H9 (cell line): ENCODE data around the gene ROBO4. TPM values are rescaled to one million over a fixed set of nuclear protein-coding genes. Genes with fewer than 3 reads are reported as not detected.

Experiments
- DNase-seq: peaks from one replicate; pipeline ENCODE4 v3.0.0-alpha.2; 2017
- H2AFZ ChIP-seq: one replicate; pipeline ENCODE4 v1.6.1; 2013; ENCODE audit warnings: mild to moderate bottlenecking, low read length, control low read depth, moderate library complexity
- H2AK5ac ChIP-seq: 2 replicates; pipeline ENCODE4 v1.6.1; 2013; ENCODE audit warnings: low read length, control low read depth, mixed read lengths; ENCODE audit not compliant: insufficient read length
- H2BK120ac ChIP-seq: one replicate; pipeline ENCODE4 v1.6.1; 2013; ENCODE audit warnings: low read depth, mild to moderate bottlenecking, low read length, control low read depth, inconsistent platforms; ENCODE audit not compliant: poor library complexity, severe bottlenecking
- H2BK12ac ChIP-seq: 2 replicates; pipeline ENCODE4 v1.6.1; 2013; ENCODE audit warnings: low read length, control low read depth, mixed read lengths, low read depth; ENCODE audit not compliant: insufficient read length
- H2BK15ac ChIP-seq: 2 replicates; pipeline ENCODE4 v1.6.1; 2013; ENCODE audit warnings: low read depth, low read length, control low read depth
- H2BK20ac ChIP-seq: one replicate; pipeline ENCODE4 v1.6.1; 2013; ENCODE audit warnings: low read depth, mild to moderate bottlenecking, low read length, control low read depth, inconsistent platforms; ENCODE audit not compliant: poor library complexity, severe bottlenecking
- H2BK5ac ChIP-seq: 2 replicates; pipeline ENCODE4 v1.6.1; 2013; ENCODE audit warnings: low read length, control low read depth, mixed read lengths; ENCODE audit not compliant: insufficient read length
- H3K14ac ChIP-seq: 2 replicates; pipeline ENCODE4 v1.6.1; 2013; ENCODE audit warnings: low read length, control low read depth; ENCODE audit not compliant: insufficient read depth
- H3K18ac ChIP-seq: 2 replicates; pipeline ENCODE4 v1.6.1; 2013; ENCODE audit warnings: low read depth, mild to moderate bottlenecking, mixed read lengths, low read length, control low read depth; ENCODE audit not compliant: insufficient read length
- H3K23ac ChIP-seq: 2 replicates; pipeline ENCODE4 v1.6.1; 2013; ENCODE audit warnings: low read length, control low read depth, mixed read lengths, low read depth; ENCODE audit not compliant: insufficient read length
- H3K23me2 ChIP-seq: 2 replicates; pipeline ENCODE4 v1.6.1; 2013; ENCODE audit warnings: low read depth, mild to moderate bottlenecking, mixed read lengths, low read length, control low read depth; ENCODE audit not compliant: insufficient read length, poor library complexity, severe bottlenecking
- H3K27ac ChIP-seq: 2 replicates; pipeline ENCODE4 v1.5.1; 2013; ENCODE audit warnings: low read length, control low read depth, mixed read lengths, low read depth; ENCODE audit not compliant: insufficient read length
- H3K27me3 ChIP-seq: 2 replicates; pipeline ENCODE4 v1.6.1; 2013; ENCODE audit warnings: low read length, control low read depth, inconsistent platforms; ENCODE audit not compliant: insufficient read depth
- H3K4ac ChIP-seq: 2 replicates; pipeline ENCODE4 v1.6.1; 2013; ENCODE audit warnings: low read depth, mild to moderate bottlenecking, control low read depth, inconsistent platforms, low read length, moderate library complexity
- H3K4me1 ChIP-seq: 2 replicates; pipeline ENCODE4 v1.6.1; 2013; ENCODE audit warnings: low read length, control low read depth, inconsistent platforms; ENCODE audit not compliant: insufficient read depth
- H3K4me2 ChIP-seq: 2 replicates; pipeline ENCODE4 v1.6.1; 2013; ENCODE audit warnings: low read length, control low read depth, mixed read lengths; ENCODE audit not compliant: insufficient read length, insufficient read depth
- H3K56ac ChIP-seq: 2 replicates; pipeline ENCODE4 v1.6.1; 2013; ENCODE audit warnings: low read depth, mild to moderate bottlenecking, mixed read lengths, low read length, control low read depth; ENCODE audit not compliant: insufficient read length
- H3K79me1 ChIP-seq: 2 replicates; pipeline ENCODE4 v1.6.1; 2013; ENCODE audit warnings: low read depth, mild to moderate bottlenecking, moderate library complexity, low read length, control low read depth, inconsistent platforms; ENCODE audit not compliant: insufficient read depth, poor library complexity, severe bottlenecking
- H3K79me2 ChIP-seq: 2 replicates; pipeline ENCODE4 v1.6.1; 2013; ENCODE audit warnings: low read length, control low read depth, inconsistent platforms; ENCODE audit not compliant: insufficient read depth
- H3K9ac ChIP-seq: 2 replicates; pipeline ENCODE4 v1.6.1; 2013; ENCODE audit warnings: low read length, control low read depth, mixed read lengths; ENCODE audit not compliant: insufficient read length; ENCODE audit errors: extremely low read depth
- H3K9me3 ChIP-seq: one replicate; pipeline ENCODE4 v1.6.1; 2013; ENCODE audit warnings: low read depth, low read length, inconsistent platforms; ENCODE audit not compliant: control insufficient read depth
- H3T11ph ChIP-seq: one replicate; pipeline ENCODE4 v1.6.1; 2013; ENCODE audit warnings: mild to moderate bottlenecking, low read length, control low read depth, inconsistent platforms
- H4K20me1 ChIP-seq: one replicate; pipeline ENCODE4 v1.6.1; 2013; ENCODE audit not compliant: control insufficient read depth, insufficient read length, insufficient read depth
- H4K5ac ChIP-seq: 2 replicates; pipeline ENCODE4 v1.6.1; 2013; ENCODE audit warnings: low read depth, mild to moderate bottlenecking, mixed read lengths, low read length, control low read depth; ENCODE audit not compliant: insufficient read length
- H4K8ac ChIP-seq: replicated peaks from 2 replicates; pipeline ENCODE4 v1.6.1; 2013; ENCODE audit warnings: low read length, control low read depth, mixed read lengths, low read depth; ENCODE audit not compliant: insufficient read length
- H4K91ac ChIP-seq: 2 replicates; pipeline ENCODE4 v1.6.1; 2013; ENCODE audit warnings: low read depth, mild to moderate bottlenecking, moderate library complexity, mixed read lengths, low read length, control low read depth; ENCODE audit not compliant: insufficient read length
- H3K27ac Mint-ChIP-seq, 3 experiments: 2 replicates in 2 of 3; 3 replicates in 1 of 3; pipeline ENCODE4 v1.8.0; 2020 to 2021; ENCODE audit warnings: mixed read lengths in 3 of 3, mild to moderate bottlenecking in 1 of 3, moderate library complexity in 1 of 3
- H3K27me3 Mint-ChIP-seq: 2 replicates; pipeline ENCODE4 v1.8.0; 2021; ENCODE audit warnings: low read depth, mild to moderate bottlenecking, moderate library complexity, mixed read lengths
- H3K36me3 Mint-ChIP-seq, 3 experiments: 2 replicates in 2 of 3; 3 replicates in 1 of 3; pipeline ENCODE4 v1.8.0; 2020 to 2021; ENCODE audit warnings: low read depth in 3 of 3, mixed read lengths in 3 of 3; ENCODE audit not compliant: insufficient read depth in 1 of 3
- H3K4me1 Mint-ChIP-seq, 2 experiments: 2 replicates each; pipeline ENCODE4 v1.8.0; 2020; ENCODE audit warnings: mixed read lengths in 2 of 2
- H3K4me3 Mint-ChIP-seq, 2 experiments: 2 replicates in 1 of 2; 3 replicates in 1 of 2; pipeline ENCODE4 v1.8.0; 2020 to 2021; ENCODE audit warnings: mild to moderate bottlenecking in 2 of 2, mixed read lengths in 2 of 2, moderate library complexity in 1 of 2
- H3K9me3 Mint-ChIP-seq, 2 experiments: 2 replicates in 1 of 2; 3 replicates in 1 of 2; pipeline ENCODE4 v1.8.0; 2020; ENCODE audit warnings: mild to moderate bottlenecking in 2 of 2, mixed read lengths in 2 of 2, moderate library complexity in 1 of 2
- CTCF ChIP-seq: fragments of 200-600 bp; sonication (generic); conservative IDR thresholded peaks from 3 replicates; pipeline ENCODE4 v1.8.0; 2021; ENCODE audit warnings: antibody characterized with exemption, mild to moderate bottlenecking
- WGBS: extraction: QIAGEN DNeasy Blood & Tissue Kit; methylation state at CpG from one replicate; pipeline ENCODE4 v1.1.7; 2013; ENCODE audit warnings: missing lambda C conversion rate, low lambda C conversion rate, mixed read lengths; ENCODE audit not compliant: insufficient read length; ENCODE audit errors: extremely low coverage; 5-methylcytosine and 5-hydroxymethylcytosine counted together
- total RNA-seq: library from RNA; stranded (reverse); gene quantifications from 2 replicates; pipeline ENCODE4 v1.2.1, GENCODE V29; 2021

The ROBO4 gene
- total RNA-seq, 1 experiment from 2014 or later: not detected

- no CpG with 5 or more reads among the region's 9 CpGs for whole genome bisulfite sequencing
- Histone ChIP-seq H4K8ac (no peak overlapping the region), H2BK120ac (no peak overlapping the region), H3K18ac (no peak overlapping the region), H3K4me2 (no peak overlapping the region), H4K20me1 (no peaks in the 10 kb centered on the region), H3K4me1 (no peaks in the 10 kb centered on the region), H4K91ac (no peak overlapping the region), H3K79me1 (no peaks in the 10 kb centered on the region), H2BK12ac (no peak overlapping the region), H3K4ac (no peak overlapping the region), H3K56ac (no peak overlapping the region), H3K9ac (no peak overlapping the region), H2AFZ (no peak overlapping the region), H3T11ph (no peak overlapping the region), H3K79me2 (no peaks in the 10 kb centered on the region), H2AK5ac (no peak overlapping the region), H4K5ac (no peak overlapping the region), H3K23me2 (peaks cover 6% of the 10 kb centered on the region), H3K23ac (no peak overlapping the region), H3K9me3 (no peaks in the 10 kb centered on the region), H3K14ac (no peak overlapping the region; the same call in 1 of the 2 replicates), H2BK15ac (no peak overlapping the region), H3K27me3 (peaks cover 49% of the 10 kb centered on the region), H3K27ac (no peak overlapping the region), H2BK20ac (no peak overlapping the region), H2BK5ac (no peak overlapping the region)
- peaks cover 0 to 3% of the 10 kb centered on the region in 2 experiments; a peak in 2 of 5 replicates for H3K9me3 Mint-ChIP-seq
- H3K27me3 Mint-ChIP-seq: peaks cover 82% of the 10 kb centered on the region
- no peak overlapping the region for H3K27ac Mint-ChIP-seq
- H3K4me3 Mint-ChIP-seq: no peak overlapping the region; a peak in 1 of 5 replicates
- DNase-seq: peak; percentile 76
- no peaks in the 10 kb centered on the region; a peak in 2 of 7 replicates for H3K36me3 Mint-ChIP-seq
- no peak for TF ChIP-seq CTCF
- H3K4me1 Mint-ChIP-seq: peaks cover 16 to 33% of the 10 kb centered on the region in 2 experiments
Measured at GRCh38 chr11:124872741-124873140, 24.9 kb downstream of the ROBO4 start.
